HG02840 (cell line): Measurements from ENCODE around the gene ASB2.

ENCODE experiments used
- ATAC-seq: cut with Tn5 transposase; IDR thresholded peaks from one replicate; pipeline ENCODE4 v1.9.1; 2021; ENCODE audit warnings: mild to moderate bottlenecking, moderate library complexity, moderate number of reproducible peaks; ENCODE audit not compliant: unreplicated experiment, low FRiP score

The ASB2 gene

DNA sequence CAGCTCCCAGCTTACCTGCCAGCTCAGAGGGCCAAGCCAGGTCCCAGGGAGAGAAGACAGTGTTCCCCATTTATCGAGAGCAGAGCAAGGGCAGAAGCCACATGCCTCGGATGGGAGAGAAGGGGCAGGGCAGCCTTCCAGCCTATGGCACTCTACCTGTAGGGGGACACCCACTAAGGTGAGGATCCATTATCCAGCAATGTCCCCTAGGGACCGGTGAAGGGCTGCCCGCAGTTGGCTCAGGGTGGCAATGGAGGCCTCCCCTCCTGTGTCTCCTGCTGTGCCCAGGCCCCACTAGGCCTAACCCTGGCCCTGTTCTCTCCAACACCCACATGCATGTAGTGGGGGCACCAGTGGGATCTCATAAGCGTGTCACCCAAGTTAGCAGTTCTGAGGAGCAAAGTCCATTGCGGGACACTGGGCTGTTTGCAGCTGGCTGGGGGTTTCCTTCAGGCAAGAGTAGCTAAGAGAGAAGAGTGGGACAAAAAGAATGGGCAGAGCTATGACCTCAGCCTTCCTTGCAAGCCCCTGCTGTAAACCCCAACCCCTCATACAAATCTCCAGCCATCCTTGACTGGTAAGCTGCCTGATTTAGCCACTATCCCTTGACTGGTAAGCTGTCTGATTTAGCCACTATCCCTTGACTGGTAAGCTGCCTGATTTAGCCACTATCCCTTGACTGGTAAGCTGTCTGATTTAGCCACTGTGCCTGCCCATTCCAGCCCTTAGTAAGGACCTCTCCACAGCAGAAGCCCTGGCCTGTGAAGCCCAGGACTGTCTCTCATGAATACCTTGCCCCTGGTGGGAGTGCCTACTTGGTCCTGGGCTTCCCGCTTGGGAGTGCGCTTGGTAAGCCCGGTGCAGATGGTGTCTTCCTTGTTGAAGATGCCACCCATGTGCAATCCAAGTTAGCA, 5.2 kb upstream of the ASB2 start:
- no peak for ATAC-seq

DNA sequence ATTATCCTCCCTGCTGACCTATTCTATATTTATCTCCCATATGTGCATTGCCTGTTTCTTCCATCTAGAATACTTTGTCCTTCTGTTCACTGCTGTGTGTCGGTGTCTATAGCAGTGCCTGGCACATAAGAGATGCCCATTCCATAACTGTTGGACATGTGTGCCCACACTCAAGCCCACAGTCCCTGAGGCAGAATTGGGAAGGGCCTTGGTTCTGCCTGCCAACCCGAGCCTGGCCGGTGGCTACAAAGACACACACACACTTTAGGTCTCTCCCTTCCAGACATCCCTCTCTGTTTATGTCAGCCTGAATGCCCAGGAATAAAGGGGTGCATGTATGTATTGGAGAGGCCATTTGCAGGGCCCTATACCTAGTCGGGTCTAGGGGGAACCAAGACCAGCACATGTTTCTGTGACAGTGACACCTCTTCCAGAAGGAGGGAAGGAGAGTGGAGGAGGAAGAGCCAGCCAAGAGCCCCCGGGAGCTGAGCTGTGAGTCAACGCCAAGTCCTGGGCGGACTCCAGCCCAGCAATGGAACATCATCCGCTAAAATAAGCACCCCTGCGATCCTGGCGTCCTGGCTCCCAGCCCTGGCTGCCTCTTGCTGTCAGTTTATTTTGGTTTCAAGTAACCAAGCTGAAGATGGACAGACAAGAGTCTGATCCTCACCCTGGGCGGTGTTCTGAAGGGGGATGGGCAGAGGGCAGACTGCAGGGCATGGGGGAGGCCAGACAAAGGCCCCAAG, 4.3 kb upstream of the ASB2 start:
- no peak for ATAC-seq

DNA sequence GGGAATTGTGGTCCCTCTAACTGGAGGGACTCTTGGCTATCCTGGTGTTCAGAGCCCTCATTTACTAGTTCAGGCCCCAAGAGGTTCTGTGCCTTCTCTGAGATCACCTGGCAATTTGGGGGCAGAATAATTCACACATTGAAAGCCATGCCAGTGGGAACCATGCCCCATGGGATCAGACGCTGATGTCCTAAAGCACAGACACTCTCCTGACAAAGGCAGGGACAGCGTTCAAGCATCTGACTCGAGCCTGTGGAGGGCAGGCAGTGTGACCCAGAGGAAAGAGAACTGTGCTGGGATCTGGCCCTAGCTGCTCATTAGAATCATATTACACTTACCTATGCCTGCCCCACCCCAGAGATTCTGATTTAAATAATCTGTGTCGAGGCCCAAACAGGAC, 2.4 kb upstream of the ASB2 start:
- ATAC-seq, result peak; percentile 5

DNA sequence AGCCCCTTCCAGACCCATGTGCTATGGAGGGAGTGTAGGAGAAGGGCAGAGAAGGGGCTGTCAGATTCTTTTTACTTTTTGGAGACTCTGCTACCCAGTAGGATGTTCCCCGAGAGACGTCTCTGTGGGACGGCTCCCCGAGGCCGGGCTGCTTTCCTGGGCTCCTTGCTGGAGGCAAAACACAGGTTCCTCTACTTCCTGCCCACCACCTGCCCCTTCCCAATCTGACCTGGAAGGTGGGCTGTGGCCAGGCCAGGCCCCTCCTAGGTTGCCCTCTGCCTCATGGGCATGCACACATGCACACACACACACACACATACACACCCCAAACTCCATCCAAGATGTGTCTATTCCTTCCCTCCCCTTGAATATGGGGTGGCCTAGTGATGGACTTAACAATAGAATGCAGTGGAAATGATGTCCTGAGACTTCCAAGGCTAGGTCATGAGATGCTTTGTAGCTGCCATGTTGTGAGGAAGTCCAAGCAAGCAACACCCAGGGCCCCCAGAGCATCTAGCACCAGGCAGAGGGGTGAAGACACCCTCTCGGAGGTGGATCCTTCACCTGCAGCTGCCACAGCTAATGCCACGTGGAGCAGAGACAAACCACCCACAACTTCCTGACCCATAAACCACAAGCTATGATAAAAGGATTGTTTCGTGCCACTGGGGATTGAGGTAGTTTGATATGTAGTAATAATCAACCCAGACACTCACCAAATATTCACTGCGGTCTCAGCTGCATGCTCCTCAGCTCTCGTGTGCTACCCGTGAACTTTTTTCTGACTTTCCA, 1.6 kb upstream of the ASB2 start:
- peak; percentile 53 for ATAC-seq

DNA sequence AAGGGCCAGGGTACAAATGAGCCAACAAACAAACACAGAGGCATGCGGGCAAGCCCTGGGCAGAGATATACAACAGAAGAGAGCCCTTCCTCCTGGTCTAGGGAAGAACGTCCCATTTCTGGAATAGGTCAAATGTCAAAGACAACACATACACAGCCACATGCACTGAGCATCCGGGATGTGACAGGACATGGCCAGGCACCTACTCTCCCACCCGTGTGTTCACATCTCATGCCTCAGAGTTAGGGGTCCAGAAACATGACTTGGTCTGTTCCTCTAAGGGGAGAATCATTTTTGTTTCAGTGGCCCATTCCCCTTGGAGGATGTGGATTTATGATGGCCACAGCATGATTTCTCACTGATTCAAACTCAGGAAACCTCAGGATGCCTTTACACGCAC, 801 bp upstream of the ASB2 start:
- no peak for ATAC-seq

DNA sequence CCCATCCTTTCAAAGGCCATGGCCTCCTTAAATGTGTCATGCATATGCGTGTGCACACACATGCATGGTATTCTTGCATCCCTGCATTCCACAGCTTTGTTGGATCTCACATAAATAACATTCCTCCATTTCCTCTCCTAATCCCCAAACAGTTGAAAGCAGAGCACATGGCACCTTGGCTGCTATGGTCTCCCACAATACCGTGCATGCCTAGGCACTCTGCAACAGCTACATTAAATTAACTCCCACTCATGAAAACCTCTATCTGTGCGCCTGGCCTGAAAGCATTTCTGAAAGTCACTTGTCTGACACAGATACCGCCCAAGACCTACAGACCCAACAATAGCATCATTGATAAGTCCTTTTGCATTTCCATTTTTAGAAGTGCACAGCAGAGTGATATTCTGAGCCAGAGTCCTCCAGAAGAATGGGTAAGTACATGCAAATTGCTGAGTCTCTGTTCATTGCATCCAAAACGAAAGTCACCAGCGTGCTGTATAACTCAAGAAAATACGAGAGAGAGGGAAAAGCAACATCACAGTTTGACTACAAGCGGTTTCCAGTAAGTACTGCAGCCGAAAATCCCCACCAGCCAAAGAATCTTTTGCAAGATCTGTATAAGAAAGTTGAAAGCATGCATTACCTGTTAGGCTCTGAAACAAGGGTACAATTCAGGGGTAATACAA, 436 bp downstream of the ASB2 start:
- peak; percentile 54 for ATAC-seq

DNA sequence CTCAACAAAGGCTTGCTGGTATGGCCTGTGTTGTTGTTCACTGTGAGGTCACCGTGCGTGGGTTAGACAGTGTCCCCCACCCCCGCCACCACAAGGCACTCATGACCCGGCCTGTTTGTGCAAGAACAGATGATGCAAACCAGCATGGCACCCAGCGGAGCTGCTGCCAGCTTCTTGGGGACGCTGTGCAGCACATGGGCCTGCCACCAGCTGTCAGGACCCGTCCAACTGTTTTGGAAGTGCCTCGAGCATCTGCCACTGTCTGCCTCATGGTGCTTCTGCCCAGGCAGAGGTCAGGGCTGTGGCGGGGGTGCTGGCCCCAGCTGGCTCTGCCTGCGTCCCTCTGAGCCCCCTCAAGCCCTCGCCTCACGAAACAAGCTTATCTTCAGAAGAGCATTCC, 1.5 kb downstream of the ASB2 start:
- ATAC-seq, result no peak

DNA sequence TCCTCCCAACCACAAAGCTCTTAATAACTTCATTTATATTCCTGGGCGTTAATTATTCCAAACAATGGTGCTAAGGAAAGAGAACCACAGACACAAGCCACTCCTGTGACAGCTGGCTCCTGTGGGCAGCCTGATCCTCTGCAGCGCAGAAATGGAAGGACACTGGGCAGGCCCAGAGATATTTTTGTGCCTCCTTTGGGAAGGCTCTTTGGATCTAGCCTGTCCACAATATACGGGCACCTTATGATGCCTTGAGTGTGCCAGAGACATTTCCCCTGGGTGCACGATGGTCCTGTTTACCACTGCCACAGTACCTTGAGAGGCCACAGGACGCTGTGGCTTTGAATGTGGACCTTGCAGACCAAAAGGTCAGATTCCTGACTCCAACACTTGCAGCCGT, 2.1 kb downstream of the ASB2 start:
- no peak for ATAC-seq

DNA sequence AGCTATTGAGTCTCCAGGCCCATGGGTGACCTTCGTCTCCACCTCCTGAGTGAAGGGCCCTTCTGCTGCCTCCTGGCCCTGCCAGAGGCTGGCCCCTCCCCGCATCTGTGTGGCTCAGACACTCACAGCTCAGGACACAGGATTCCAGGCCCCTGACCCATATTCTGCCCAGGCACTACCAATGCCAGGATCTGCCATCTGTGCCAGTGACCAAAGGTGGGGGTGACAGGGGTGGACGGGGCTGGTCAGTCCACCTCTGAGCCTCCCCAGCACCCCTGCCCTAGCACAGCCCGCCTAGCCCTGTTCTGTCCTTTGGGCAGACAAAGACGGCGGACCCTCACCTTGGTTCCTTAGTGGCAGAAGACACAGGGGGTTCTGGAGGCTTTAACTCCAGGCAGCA, 2.8 kb downstream of the ASB2 start:
- no peak for ATAC-seq

DNA sequence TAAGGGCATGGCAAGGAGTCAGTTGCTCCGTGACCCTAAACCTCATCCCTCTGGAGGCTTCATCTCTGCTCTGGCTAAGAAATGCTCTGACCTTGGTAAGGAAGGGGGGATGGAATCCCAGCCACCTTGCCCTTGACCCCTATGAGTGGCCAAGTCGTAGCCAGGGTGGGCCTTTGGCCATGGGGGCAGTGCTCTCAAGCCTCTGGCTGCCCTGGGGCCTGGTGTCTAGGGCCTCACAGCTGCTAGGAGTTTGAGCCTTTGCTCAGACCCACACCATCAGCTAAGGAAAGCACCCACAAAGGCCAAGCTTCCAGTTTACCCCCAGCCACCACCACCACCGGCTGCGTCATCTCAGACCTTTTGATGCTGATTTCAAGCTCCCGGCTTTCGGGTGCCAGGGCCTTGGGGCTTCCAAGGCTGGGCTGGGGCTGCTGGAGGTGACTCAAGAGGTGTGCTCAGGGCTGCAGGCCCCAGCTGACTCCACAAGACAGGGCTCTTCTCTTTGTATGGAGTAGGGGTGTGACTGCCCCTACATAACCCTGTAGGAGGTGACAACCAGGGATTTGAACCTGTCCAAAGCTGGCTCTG, 3.7 kb downstream of the ASB2 start:
- no peak for ATAC-seq

DNA sequence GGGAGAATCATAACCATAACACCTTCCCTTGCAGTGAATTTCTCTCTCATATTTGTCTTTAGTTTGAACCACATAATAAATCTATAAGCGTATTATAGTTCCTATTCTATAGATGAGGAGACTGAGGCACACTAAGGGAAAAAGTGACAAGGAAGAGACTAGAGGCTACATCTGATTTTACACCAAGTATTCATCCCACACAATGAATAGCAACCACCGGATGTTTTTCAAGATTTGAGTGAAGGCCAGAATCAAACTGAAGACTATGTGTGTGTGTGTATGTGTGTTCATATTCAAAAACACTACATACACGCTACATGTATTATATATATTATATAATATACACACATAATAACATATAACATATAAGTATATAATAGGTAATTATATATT, 4.7 kb downstream of the ASB2 start:
- no peak for ATAC-seq

DNA sequence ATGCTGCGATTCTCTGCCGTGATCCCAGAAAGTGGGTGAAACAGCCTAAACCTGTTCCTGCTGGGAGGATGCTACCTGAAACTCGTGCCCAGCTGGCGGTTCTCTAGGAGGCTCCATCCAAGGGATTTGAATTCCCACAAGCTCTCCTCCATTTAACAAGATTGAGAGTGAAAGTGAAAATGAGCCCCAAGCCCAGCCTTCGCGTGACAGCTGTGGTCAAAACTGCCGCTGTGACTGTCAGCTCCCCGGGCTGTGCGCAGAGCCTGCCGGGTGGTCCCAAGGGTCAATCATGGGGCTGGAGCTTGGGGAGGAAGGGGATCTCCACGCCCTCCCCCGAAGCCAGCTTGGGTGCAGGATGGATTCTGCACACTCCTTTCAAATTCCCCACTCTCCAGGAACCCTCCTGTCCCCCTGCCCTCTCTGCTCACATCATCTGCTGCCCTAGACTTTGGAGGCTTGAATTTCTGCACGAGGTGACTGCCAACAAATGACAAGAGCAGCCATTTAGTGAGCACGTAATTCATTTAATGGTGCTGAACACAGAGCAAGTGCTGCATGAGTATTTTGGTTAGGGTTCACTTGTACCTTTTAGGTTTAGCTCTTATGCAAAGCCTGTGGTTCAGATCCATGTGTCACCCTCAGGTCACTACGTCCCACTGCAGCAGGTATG, 5.3 kb downstream of the ASB2 start:
- peak; percentile 36 for ATAC-seq

DNA sequence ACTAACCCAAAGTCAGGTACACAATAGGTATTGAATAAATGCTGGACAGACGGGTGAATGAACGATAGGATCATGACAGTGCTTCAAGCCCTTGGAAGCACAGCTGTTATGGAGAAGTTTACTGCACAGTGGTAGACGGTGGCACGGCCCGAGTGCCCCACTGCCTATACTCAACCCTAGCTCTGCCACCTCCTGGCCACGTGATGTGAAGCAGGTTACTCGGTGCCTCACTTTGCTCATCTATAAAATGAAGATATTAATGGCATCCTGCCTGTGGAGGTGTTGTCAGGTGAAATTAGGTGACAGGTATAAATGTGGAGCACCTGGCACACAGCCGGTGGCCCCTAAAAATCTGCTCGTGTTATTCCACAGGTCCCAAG, 5.8 kb downstream of the ASB2 start:
- ATAC-seq, result peak; percentile 15

DNA sequence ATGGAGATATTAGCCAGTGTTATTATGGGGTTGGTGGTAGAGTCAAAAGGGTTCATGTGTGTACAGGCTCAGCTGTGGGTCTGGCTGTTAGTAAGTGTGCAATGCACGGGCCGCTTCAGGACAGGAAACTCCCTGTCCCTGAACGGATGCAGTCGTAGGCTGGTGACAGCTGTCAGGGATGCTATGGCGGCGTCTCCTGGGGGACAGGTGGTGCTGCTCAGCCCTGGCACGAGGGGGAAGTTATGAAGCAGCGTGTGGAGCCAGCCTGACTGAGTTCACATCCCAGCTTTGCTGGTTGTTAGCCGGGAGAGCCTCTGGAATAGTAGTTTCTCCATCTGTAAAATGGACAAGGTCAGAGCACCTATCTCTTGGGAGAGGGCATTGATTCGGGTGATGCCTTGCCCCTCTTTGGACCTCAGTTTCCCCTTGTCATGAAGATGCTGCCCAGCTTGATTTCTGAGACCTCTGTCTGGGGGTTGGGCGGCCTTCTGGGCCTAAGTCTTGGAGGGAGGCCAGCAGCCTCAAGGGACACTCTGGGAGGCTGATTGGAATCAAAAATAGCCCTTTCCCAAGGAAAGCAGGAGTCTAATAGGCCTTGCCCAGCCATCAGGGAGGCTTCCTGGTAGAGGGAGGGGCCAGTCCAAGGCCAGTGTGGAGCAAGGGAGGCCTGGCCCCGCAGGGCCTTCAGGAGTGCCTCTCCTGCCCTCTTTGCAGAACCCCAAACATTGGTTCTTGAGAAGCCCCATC, 7.1 kb downstream of the ASB2 start:
- ATAC-seq, result no peak

DNA sequence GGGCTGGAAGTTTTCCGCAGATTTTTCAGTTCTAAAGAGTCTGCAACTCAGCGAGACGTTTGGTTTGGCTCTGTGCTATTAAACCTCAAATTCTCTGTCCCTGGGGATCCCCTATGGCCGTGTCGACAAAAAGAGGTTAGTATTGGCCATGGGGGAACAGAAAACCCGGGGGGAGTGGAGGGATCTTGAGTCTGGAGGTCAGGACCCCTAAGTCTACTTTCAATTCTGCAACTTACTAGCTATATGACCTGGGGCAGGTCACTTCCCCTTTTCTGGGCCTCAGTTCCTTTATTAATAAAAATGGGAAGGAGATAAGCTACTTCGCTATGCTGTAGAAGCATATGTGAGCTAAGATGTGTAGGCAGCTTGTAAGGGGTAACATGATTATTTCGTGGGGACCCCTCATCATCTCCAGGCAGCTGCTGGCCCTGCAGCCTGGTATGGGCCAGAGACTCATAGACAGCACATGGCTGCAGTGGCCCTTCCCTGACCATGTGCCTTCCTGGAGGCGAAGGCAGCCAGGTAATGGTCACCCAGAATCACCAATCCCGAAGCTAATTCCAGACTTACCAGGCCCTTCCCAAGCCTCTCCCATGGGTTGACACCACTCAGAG, 8.6 kb downstream of the ASB2 start:
- no peak for ATAC-seq

DNA sequence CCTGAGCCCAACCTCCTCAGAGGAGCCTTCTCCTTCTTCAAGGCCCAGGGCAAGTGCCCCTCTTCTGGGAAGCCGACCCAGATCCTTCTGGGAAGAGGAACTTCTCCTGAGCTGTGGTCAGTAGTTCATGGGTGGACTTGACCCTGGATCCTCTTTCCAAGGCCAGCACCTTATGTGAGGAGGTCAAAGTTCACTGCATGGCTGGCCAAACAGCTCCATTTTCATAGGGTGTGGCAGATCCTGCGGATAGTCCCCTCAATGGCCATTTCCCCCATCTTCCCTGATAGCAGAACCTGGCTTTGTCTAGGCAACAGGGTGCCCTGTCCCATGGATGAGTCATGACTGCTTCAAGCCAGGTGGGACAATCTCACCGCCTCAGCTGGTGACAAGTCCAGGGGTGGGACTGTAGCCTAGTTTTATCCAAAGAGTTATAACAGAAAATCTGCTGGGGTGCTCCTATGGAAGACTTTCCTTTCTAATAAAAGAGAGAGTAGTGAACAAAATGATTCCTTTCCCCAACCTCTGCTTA, 10.4 kb downstream of the ASB2 start:
- ATAC-seq, result no peak

DNA sequence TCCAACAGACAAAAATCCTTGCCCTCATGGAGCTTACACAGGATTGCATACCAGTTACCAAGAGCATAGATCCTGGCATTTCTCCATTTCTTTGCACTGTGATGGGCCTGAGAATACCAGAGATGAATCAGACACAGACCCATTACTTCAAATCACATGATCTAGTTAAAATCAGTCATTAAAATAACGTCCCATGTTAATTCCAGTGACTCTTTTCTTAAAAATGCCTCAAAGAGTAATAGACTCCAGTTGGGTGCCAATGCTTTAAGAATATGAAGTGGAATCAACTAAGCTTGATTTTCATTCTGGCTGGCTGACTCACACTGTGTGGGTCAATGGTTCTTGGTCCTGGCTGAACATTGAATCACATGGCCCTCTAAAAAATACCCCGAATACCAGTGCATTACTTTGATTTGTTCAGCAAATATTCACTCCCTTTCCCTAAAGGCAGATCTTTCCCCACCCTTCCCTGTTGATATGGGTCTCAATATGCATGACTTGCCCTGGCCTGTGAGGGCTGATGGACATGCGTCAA, 11.0 kb downstream of the ASB2 start:
- ATAC-seq, result no peak

DNA sequence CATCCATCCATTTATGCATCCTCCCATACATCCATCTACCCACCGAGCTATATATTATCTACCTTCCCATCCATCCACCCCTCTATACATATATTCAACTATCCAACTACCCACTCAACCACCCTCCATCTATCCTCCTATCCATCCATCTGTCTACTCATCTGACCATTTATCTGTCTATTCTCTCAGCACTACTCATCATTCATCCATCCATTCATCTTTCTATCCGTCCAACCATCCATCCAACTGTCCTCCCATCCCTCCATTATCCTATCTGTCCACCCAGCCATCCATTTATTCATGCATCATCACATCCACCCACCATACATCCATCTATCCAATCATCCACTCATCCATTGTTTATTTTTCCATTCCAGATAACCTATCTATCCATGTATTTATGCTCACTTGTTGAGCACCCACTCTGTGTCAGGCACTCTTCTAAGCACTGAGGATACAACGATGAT, 11.5 kb downstream of the ASB2 start:
- ATAC-seq, result no peak
